Subcutaneous adipose tissue (tissue), 4 donors: ENCODE data around the gene CPB2. TPM values are rescaled to one million over a fixed set of nuclear protein-coding genes. Genes with fewer than 3 reads are reported as not detected.

Experiments
- total RNA-seq, 4 donors: library from RNA; depleted of rRNA; stranded (reverse); fragments of >200 nt; gene quantifications; one replicate each; pipeline ENCODE4 v1.1.0, GENCODE V29; 2016
- TF ChIP-seq, protein P1 (sequence below): fragments of 450-650 bp; IDR thresholded peaks from one replicate; pipeline ENCODE4 v1.5.1; 2016; ENCODE audit warnings: low read depth, mild to moderate bottlenecking, control low read depth, antibody characterized with exemption, moderate library complexity

CPB2 gene
- total RNA-seq, 4 donors from 2014 or later = 0.34 TPM; not detected in 3

DNA sequence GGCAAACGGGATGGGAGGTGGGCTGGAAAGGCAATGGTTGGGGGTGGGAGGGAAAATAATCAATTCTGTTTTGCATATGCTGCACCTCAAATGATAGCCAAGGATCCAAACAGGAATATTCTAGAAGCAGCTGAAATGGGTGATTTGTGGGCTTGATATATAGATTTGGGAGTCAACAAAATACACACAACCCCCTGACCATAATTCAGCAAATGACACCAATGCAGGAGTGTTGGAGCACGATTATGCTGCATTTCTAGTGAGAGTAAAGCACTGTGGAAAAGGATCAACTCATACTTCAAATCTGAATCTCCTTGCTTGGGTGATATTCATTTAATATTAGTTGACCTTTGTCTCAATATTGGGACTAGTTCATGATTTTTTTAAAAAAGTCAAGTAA lies 41.1 kb upstream of the CPB2 start:
- TF ChIP-seq, protein P1, sequence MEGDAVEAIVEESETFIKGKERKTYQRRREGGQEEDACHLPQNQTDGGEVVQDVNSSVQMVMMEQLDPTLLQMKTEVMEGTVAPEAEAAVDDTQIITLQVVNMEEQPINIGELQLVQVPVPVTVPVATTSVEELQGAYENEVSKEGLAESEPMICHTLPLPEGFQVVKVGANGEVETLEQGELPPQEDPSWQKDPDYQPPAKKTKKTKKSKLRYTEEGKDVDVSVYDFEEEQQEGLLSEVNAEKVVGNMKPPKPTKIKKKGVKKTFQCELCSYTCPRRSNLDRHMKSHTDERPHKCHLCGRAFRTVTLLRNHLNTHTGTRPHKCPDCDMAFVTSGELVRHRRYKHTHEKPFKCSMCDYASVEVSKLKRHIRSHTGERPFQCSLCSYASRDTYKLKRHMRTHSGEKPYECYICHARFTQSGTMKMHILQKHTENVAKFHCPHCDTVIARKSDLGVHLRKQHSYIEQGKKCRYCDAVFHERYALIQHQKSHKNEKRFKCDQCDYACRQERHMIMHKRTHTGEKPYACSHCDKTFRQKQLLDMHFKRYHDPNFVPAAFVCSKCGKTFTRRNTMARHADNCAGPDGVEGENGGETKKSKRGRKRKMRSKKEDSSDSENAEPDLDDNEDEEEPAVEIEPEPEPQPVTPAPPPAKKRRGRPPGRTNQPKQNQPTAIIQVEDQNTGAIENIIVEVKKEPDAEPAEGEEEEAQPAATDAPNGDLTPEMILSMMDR = no peak

DNA sequence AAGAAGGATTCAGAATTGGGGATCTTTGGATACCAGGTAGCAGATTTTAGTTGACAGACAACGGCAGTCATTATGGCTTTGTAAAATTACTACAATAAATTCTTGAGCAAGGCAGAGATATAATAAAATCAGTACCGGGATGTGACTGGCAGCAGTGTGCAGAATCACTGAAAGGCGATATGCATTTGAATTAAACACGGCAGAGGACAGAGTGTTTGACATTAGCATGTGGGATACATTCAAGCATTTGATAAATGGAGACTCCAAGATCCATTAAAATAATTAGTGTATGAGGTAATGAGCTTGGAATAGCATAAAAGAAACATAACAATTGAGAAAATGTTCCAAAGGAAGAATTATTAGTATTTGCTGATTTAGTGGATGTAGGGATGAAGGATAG lies 40.3 kb upstream of the CPB2 start:
- TF ChIP-seq, protein P1 = no peak

DNA sequence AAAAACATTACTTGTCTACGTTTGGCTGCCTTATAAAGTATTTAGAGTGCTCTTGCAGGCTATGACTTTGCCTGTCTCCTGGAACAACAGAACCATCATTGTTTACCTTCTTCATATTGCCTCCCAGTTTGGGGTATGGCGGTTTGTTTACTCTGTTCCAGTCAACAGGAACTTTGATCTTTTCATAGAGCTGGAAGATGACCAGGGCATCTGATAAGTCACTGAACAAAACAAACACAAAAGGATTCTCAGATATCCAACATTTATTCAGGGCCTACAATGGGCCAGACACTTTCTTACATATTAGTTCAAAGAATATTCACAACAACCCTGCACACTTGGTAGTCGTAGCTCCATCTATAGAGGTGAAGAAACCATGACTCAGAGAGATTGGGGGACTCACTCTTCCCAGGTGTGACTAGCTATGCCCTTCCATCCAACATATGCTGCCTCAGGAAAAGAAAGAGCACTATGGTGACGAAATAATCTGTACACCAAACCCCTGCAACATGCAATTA lies 38.4 kb upstream of the CPB2 start:
- TF ChIP-seq, protein P1 = no peak

DNA sequence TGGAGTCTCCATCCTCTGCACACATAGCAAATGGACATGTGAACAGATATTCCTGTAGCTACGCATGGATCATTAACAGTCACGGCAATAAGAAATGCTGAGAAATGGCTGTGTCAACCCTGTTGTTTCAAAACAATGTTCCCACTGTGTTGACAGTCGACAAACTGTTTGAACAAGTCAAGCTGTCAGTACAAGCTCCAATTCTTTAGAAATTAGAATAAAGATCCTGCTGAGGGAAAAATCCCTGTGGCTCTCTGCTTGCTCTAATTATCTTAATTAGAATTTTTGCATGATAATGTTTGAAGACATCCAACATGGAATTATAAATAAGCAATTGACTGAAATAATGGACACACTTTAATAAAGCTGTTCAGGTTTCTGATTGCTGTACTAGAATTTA lies 37.9 kb upstream of the CPB2 start:
- TF ChIP-seq, protein P1 = no peak

DNA sequence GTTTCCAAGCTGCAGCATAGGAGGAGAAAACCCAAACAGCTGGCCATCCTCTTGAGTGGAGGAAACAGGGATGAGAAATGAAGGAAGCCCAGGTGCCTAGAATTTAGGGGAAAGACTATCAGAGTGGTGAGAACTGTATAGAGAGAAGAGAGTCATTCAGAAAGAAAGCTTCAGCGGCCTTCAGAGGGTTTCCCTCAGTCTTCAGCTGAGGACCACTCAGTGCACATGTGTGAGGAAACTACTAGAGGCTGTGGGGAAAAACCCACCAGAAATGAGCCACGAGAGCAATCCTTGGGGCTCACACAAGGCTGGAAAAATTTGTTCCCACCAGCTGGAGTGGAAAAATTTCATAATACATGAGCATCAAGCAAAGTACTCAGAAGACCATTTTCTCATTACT lies 35.2 kb upstream of the CPB2 start:
- TF ChIP-seq, protein P1 = no peak

DNA sequence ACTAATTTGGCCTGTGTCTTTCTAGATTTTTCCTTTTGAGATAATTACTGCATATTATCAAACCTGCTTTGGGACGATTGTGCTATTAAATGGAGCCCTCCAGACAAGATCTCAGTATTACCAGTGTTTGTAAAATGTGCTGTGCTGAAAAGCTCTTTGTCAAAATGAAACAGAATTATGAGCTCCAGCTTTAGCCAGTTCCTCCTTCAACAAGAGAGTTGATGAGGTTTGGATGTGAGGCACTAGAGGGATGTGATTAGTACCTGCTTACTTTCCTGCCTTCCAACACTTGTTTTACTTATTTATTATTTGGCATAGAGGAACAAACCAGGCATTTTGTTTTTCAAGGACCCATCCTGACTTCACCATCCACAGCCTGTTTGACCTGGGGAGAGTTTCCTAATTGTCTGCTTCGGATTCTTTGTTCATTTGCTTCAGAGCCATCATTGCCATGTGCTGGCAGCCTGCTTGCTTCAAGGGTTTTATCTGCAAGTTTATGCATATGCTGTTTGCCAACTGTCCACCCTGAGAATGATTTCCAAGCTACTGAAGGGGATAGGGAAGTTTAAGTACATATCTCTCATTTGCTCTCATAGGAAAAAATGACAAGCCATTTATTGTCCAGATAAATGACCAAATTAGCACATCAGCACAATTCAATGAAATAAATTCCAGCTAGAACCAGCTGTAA lies 32.9 kb upstream of the CPB2 start:
- TF ChIP-seq, protein P1 = no peak

DNA sequence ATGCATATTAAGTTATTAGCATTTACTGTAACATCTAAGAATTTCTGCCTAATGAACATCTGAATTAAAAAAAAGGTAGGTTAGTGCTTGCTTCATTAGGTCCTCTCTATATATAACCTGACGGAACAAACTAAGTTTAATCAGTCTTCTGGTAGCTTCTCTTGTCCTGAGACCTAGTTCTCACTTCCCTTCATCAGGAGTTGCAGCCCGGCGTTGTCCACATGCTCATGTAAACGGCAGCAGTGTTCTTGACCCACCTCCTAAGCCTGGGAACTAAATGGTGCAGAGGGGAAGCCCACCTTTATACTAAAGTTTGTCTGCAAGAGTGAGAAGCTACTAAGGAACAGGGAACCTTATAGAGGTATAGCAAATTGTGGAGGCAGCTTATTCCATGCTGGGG lies 31.9 kb upstream of the CPB2 start:
- TF ChIP-seq, protein P1 = no peak
